Karpas-422 (cell line): Measurements from ENCODE around the gene PALLD. TPM values are rescaled to one million over a fixed set of nuclear protein-coding genes. Genes with fewer than 3 reads are reported as not detected.

Experiments
- DNase-seq: peaks from one replicate; pipeline ENCODE4 v3.0.0-alpha.2; 2015
- H2AFZ ChIP-seq: fragments of 200-600 bp; sonication (generic); 2 replicates; pipeline ENCODE4 v1.6.1; 2014; ENCODE audit warnings: antibody characterized with exemption, low read length, mixed read lengths
- H3K27ac ChIP-seq: fragments of 200-600 bp; sonication (generic); 2 replicates; pipeline ENCODE4 v1.5.1; 2014; ENCODE audit warnings: mild to moderate bottlenecking, low read length, moderate library complexity
- H3K27me3 ChIP-seq: fragments of 200-600 bp; sonication (generic); 2 replicates; pipeline ENCODE4 v1.6.1; 2014; ENCODE audit warnings: low read length, mixed read lengths
- H3K36me3 ChIP-seq: fragments of 200-600 bp; sonication (generic); 2 replicates; pipeline ENCODE4 v1.6.1; 2014; ENCODE audit warnings: low read length, mixed read lengths; ENCODE audit not compliant: insufficient read depth
- H3K4me1 ChIP-seq: fragments of 200-600 bp; sonication (generic); 2 replicates; pipeline ENCODE4 v1.6.1; 2014; ENCODE audit warnings: mild to moderate bottlenecking, low read length, mixed read lengths
- H3K4me2 ChIP-seq: fragments of 200-600 bp; sonication (generic); 2 replicates; pipeline ENCODE4 v1.6.1; 2014; ENCODE audit warnings: low read length, low read depth, mild to moderate bottlenecking; ENCODE audit not compliant: poor library complexity, severe bottlenecking
- H3K4me3 ChIP-seq: fragments of 200-600 bp; sonication (generic); 2 replicates; pipeline ENCODE4 v1.5.1; 2014; ENCODE audit warnings: mild to moderate bottlenecking, antibody characterized with exemption, low read length, mixed read lengths
- H3K79me2 ChIP-seq: fragments of 200-600 bp; sonication (generic); 2 replicates; pipeline ENCODE4 v1.6.1; 2014; ENCODE audit warnings: mild to moderate bottlenecking, low read length, mixed read lengths
- H3K9ac ChIP-seq: fragments of 200-600 bp; sonication (generic); 2 replicates; pipeline ENCODE4 v1.6.0; 2014; ENCODE audit warnings: low read length
- H3K9me2 ChIP-seq: fragments of 200-600 bp; sonication (generic), shearing (Covaris generic); replicated peaks from 2 replicates; pipeline ENCODE4 v1.6.0; 2014; ENCODE audit warnings: mild to moderate bottlenecking, low read length, moderate library complexity; ENCODE audit not compliant: insufficient read depth
- H3K9me3 ChIP-seq: fragments of 300-700, 200-600 bp; sonication (generic); 2 replicates; pipeline ENCODE4 v1.6.1; 2014; ENCODE audit warnings: low read length, mixed read lengths
- H4K20me1 ChIP-seq: fragments of 200-600 bp; sonication (generic); 2 replicates; pipeline ENCODE4 v1.6.1; 2014; ENCODE audit warnings: mild to moderate bottlenecking, antibody characterized with exemption, low read length, low read depth; ENCODE audit not compliant: insufficient read depth
- total RNA-seq: library from RNA; depleted of rRNA; stranded (reverse); fragments of >200 nt; shearing (Covaris generic); gene quantifications from 2 replicates; pipeline ENCODE4 v1.2.3, GENCODE V29; 2014; ENCODE audit warnings: low replicate concordance

Gene PALLD
- total RNA-seq, 1 experiment from 2014 or later: 0.71 TPM

DNA sequence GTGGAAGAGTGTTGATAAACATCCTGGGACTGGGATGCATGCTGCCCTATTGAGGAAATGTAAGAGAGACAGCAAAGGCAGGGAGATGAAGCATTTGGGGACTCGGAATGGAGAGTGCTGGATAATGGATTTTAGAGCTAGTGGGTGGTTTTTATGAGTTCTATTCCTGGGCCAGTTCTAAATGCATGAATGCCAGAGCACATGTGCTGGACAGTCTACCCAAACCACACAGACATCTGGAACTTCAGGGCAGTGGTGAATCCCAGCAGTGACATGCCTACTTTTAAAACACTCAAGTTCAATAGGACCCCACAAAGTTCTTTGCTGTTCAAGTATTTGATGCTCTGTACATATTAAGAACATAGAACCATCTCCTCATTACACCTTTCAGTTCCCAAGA, 379.3 kb downstream of the PALLD start:
- Histone ChIP-seq H3K9me2 (no peaks in the 10 kb centered on the region), H3K9ac (no peak overlapping the region), H2AFZ (no peak overlapping the region), H3K36me3 (no peaks in the 10 kb centered on the region), H4K20me1 (no peaks in the 10 kb centered on the region), H3K27me3 (no peaks in the 10 kb centered on the region), H3K79me2 (no peaks in the 10 kb centered on the region), H3K4me2 (no peak overlapping the region), H3K27ac (no peak overlapping the region), H3K9me3 (no peaks in the 10 kb centered on the region), H3K4me1 (peaks cover 4% of the 10 kb centered on the region; the same call in 1 of the 2 replicates), H3K4me3 (no peak overlapping the region)
- DNase-seq: no peak

DNA sequence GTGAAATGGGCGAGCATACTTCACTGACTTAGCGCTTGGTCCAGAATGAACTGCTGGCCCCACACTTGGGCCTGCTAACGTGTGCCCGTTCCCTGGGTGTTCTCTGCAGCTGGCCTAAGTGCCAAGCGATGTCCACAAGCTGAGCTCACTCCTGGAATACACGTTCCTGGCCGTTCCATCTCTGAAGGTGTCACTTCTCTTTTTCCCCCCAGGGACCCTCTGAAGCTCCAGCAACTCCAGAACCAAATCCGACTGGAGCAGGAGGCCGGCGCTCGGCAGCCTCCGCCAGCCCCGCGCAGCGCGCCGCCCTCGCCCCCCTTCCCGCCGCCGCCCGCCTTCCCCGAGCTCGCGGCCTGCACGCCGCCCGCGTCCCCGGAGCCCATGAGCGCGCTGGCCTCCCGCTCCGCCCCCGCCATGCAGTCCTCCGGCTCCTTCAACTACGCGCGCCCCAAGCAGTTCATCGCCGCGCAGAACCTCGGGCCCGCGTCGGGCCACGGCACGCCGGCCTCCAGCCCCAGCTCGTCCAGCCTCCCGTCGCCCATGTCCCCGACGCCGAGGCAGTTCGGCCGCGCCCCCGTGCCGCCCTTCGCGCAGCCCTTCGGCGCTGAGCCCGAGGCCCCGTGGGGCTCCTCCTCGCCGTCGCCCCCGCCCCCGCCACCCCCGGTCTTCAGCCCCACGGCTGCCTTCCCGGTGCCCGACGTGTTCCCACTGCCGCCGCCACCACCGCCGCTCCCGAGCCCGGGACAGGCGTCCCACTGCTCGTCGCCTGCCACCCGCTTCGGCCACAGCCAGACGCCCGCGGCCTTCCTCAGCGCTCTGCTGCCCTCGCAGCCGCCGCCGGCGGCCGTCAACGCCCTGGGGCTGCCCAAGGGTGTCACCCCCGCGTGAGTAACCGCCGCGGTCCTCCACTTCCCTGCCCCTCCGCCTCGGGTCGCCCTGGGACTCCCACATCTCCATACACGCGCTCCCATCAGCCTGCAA, 380.9 kb downstream of the PALLD start:
- Histone ChIP-seq H3K79me2 (no peaks in the 10 kb centered on the region), H3K9me2 (no peaks in the 10 kb centered on the region), H3K9ac (peak overlapping the region; percentile 55), H3K27ac (no peak overlapping the region), H3K4me3 (peak overlapping the region; percentile 59), H3K9me3 (no peaks in the 10 kb centered on the region), H4K20me1 (no peaks in the 10 kb centered on the region), H2AFZ (no peak overlapping the region), H3K4me2 (peak overlapping the region; percentile 55), H3K27me3 (no peaks in the 10 kb centered on the region), H3K4me1 (peaks cover 4% of the 10 kb centered on the region; the same call in 1 of the 2 replicates), H3K36me3 (no peaks in the 10 kb centered on the region)
- peak; percentile 44 for DNase-seq

DNA sequence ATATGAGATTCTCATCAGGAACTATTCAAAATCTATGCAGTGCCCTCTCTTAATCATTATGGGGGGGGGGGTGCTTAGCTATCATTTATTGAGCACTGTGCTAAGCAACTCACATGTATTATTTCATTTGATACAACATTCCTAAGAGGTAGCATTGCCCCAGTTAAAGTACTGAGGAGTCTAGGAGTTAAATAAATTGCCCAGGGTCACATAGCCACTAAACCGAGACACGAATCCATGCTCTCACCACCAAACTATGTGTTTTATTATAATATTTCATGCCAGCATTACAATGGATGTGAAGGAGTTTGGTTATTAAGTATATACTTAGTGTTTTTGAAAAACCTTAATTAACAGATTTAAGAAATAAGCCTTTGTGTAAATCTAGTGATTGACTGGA, 381.8 kb downstream of the PALLD start:
- Histone ChIP-seq H3K27me3 (no peaks in the 10 kb centered on the region), H3K4me2 (peak overlapping the region; percentile 55), H4K20me1 (no peaks in the 10 kb centered on the region), H3K9ac (no peak overlapping the region), H3K36me3 (no peaks in the 10 kb centered on the region), H3K27ac (no peak overlapping the region), H3K9me2 (no peaks in the 10 kb centered on the region), H2AFZ (no peak overlapping the region), H3K4me1 (peaks cover 4% of the 10 kb centered on the region; the same call in 1 of the 2 replicates), H3K4me3 (peak overlapping the region; percentile 59; the same call in 1 of the 2 replicates), H3K79me2 (no peaks in the 10 kb centered on the region), H3K9me3 (no peaks in the 10 kb centered on the region)
- DNase-seq: no peak

DNA sequence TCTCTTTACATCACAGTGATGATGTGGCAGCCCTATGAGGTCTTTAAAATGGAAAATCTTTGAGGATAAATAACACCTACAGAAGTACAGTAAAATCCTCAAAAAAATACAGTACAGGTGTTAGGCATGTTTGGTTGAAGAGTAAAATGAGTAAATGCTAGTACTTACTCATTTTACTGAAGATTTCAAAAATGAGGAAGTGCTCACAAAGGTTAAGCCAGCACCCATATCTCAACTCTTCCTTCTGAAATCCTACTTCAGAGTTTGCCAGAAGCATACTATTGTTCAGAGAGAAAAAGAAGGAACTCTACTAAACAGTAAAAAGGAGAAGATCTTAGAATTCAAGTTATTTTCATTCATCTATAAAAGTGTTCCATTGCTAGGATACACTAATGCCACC, 382.3 kb downstream of the PALLD start:
- H3K36me3 ChIP-seq: no peaks in the 10 kb centered on the region
- no peak overlapping the region for H3K4me2 ChIP-seq
- peaks cover 4% of the 10 kb centered on the region; the same call in 1 of the 2 replicates for H3K4me1 ChIP-seq
- H3K27ac ChIP-seq: no peak overlapping the region
- no peaks in the 10 kb centered on the region for H4K20me1 ChIP-seq
- no peaks in the 10 kb centered on the region for H3K27me3 ChIP-seq
- H3K9ac ChIP-seq: no peak overlapping the region
- no peak overlapping the region for H3K4me3 ChIP-seq
- no peaks in the 10 kb centered on the region for H3K9me3 ChIP-seq
- H3K79me2 ChIP-seq: no peaks in the 10 kb centered on the region
- no peak overlapping the region for H2AFZ ChIP-seq
- H3K9me2 ChIP-seq: no peaks in the 10 kb centered on the region
- DNase-seq: no peak

DNA sequence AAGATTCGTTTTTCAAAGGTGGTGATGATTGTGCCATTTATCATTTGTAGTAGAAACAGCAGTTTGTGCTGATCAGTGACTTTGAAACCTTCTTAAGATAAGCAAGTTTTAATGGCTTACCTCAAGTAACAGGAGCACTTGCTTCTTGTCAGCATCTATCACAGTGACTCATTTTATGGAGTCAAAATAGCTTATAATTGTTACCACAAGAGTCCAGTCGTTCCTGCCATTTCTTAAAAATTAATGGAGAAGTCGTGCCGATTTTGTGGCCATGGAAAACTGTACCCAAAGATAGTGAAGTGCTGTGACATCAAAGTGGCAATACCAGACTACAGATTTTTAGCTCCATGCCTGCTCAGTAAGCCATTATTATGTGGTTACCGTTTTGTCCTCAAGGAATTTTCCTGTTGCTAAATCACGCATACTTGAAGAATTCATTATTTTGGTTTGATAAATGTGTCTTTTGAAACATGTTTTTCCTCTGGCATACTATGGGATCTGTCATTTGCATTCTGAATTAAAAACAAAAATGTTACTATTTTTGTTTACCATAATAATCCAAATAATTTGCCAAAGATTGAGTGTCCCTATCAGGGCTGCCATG, 383.3 kb downstream of the PALLD start:
- peaks cover 4% of the 10 kb centered on the region; the same call in 1 of the 2 replicates for H3K4me1 ChIP-seq
- H3K79me2 ChIP-seq: no peaks in the 10 kb centered on the region
- no peak overlapping the region for H3K9ac ChIP-seq
- no peaks in the 10 kb centered on the region for H4K20me1 ChIP-seq
- H3K9me2 ChIP-seq: no peaks in the 10 kb centered on the region
- H3K27ac ChIP-seq: no peak overlapping the region
- no peak for DNase-seq
- H2AFZ ChIP-seq: no peak overlapping the region
- H3K4me2 ChIP-seq: no peak overlapping the region
- H3K36me3 ChIP-seq: no peaks in the 10 kb centered on the region
- H3K4me3 ChIP-seq: no peak overlapping the region
- no peaks in the 10 kb centered on the region for H3K9me3 ChIP-seq
- H3K27me3 ChIP-seq: no peaks in the 10 kb centered on the region

DNA sequence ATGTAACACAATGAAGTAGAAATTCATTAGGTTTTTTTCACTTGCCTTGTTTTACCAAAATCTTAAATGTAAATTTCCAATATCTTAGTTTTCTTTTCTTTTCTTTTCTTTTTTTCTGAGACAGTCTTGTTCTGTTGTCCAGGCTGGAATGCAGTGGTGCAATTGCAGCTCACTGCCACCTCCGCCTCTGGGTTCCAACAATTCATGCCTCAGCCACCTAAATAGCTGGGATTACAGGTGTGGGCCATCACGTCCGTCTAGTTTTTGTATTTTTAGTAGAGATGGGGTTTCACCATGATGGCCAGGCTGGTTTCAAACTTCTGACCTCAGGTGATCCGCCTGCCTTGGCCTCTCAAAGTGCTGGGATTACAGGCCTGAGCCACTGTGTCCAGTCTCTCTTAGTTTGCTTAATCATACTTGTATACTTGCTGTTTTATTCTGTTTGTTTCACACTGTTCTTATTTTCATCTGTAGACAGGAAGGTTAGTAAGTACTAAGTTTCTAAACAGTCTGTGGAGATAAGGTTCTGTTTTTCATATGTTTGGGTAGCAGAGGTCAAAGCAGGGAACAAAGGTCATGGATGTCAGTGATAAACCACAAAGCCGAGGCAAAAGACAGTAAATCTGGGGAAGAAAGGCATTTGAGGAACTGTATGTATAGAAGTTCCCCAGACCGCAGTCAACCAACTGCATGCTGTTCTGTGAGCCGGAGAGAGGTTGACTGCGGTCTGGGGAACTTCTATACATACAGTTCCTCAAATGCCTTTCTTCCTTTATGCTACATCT, 384.2 kb downstream of the PALLD start:
- Histone ChIP-seq H3K4me2 (no peak overlapping the region), H3K79me2 (no peaks in the 10 kb centered on the region), H3K4me1 (peaks cover 4% of the 10 kb centered on the region; the same call in 1 of the 2 replicates), H3K9me3 (no peaks in the 10 kb centered on the region), H3K36me3 (no peaks in the 10 kb centered on the region), H3K27ac (no peak overlapping the region), H3K9me2 (no peaks in the 10 kb centered on the region), H3K27me3 (no peaks in the 10 kb centered on the region), H4K20me1 (no peaks in the 10 kb centered on the region), H3K9ac (no peak overlapping the region), H3K4me3 (no peak overlapping the region), H2AFZ (no peak overlapping the region)
- no peak for DNase-seq

DNA sequence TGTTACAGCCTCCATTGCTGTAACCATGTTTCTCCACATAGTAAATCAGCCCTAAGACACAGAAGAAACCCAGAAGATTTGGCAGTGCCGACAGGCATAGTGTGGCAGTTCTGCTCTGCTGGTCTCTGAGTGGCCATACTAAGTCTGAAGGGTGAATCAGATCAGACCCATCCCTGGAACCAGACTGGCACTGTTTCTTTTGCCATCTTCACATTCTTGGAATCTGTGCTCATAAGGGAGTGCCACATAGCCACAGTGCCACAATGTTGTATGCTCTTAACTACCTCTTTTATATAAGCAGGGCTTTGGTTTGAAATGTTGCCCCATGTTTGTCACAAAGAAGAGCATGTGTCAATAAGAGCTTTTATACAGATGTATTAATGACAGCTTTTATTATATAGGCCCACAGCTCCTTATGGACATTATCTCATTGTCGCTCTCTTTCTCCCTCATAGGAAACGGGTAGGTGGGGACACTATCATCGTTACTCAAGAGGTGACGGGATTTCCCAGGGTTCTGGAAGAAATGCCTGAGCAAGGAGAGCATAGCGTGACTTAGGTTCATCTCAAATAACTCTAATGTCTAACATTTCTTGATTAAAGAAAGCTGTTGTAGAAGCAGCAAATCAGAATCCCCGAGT, 385.0 kb downstream of the PALLD start:
- no peak overlapping the region for H3K4me3 ChIP-seq
- no peaks in the 10 kb centered on the region for H4K20me1 ChIP-seq
- H3K9me2 ChIP-seq: no peaks in the 10 kb centered on the region
- no peak overlapping the region for H3K4me2 ChIP-seq
- no peak for DNase-seq
- peaks cover 4% of the 10 kb centered on the region; the same call in 1 of the 2 replicates for H3K4me1 ChIP-seq
- H3K79me2 ChIP-seq: no peaks in the 10 kb centered on the region
- no peak overlapping the region for H2AFZ ChIP-seq
- H3K27ac ChIP-seq: no peak overlapping the region
- H3K9me3 ChIP-seq: no peaks in the 10 kb centered on the region
- no peaks in the 10 kb centered on the region for H3K36me3 ChIP-seq
- H3K27me3 ChIP-seq: no peaks in the 10 kb centered on the region
- no peak overlapping the region for H3K9ac ChIP-seq
